GM21526 (cell line): ENCODE measurements around the gene ATG4D.
"Not testable (repeated sequence)": the region's sequence is repeated elsewhere in the genome, so short reads cannot be mapped to it uniquely, and the experiment has no call there.

Experiments
- ATAC-seq: cut with Tn5 transposase; IDR thresholded peaks from one replicate; pipeline ENCODE4 v1.9.1; 2021; ENCODE audit warnings: moderate library complexity; ENCODE audit not compliant: unreplicated experiment, low FRiP score

ATG4D gene

DNA sequence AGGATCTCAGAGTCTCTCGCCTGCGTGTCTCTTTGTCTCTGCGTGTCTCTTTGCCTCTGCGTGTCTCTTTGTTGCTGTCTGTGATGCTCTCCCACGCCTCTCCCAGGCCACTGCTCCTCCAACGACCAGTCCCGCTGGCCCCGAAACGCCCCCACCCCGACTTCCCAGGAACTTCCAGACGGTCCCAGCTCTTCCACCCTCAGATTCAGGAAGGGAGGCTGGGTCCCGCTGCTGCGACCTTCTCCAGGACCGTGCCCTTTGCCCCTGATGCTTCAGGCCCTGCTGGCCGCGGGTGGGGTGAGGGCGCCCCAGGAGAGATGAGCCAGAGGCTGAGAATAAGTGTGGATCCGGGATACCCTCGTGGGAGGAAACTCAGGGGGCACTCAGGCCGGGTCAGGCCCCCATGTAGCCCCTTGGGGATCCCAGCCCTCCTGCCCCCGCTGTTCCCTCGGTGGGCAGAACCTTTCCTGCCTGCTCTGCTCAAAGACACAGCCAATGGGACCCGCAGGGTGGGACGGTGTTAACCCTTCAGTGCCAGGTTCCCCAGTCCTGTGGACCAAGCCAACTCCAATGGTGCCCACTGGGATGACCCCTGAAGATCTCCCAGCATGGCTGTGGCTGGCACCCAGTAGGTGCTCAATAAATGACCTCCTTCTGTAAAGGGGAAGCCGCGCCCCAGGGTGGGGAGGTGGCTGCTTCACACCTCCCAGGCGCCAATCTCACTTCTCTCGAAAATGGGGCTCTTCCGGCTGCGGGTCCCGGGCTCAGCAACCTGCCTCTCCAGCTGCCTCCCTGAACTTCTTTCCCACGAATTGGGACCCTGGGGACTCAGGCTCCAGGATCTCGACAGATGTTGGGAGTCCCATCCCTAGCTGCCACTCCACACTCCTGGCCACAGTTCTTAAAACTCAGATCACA lies 25.0 kb upstream of the ATG4D start:
- no peak for ATAC-seq

DNA sequence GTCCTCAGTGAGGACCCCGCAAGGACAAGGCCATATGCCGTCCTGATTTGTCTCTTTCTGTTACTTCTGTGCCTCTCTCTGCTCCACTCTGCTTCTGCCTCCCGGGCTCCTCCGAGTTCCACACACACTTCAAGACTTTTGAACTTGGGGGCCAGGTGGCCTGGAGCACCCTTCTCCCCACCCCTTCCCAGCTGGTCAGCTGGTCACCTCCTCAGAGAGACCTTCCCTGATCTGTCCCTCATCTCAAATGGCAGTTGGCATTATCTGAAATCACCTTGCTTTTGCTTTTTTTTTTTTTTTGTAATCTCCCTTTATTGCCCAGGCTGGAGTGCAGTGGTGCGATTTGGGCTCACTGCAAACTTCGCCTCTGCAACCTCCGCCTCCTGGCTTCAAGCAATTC lies 24.3 kb upstream of the ATG4D start:
- ATAC-seq: no peak

DNA sequence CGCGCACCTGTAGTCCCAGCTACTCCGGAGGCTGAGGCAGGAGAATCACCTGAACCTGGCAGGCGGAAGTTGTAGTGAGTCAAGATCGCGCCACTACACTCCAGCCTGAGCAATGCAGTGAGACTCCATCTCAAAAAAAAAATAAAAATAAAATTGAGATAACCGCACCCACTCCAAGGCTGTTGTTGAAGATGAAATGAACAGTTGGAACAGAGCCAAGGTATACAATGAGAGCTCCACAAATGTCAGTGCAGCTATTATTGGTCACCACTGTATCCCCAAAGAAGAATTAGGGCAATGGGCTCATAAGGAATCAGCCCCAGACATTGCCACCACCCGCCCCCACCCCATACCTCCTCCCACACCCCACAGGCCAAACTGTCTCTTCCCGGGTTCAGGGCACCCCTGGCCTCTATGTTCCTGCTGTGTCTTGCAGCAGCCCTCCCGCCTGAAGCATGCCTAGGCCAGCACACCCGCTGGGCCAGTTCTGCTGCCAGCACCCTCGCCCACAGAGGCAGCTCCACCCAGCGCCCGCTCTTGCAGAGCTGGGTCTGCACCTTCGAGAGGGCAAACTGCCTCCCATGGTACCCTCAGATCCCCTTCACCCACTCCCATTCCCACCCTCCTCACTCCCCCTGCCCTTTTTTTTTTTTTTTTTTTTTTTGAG lies 22.9 kb upstream of the ATG4D start:
- ATAC-seq: no peak

- ATAC-seq: no peak
These were observed 22.1 kb upstream of the ATG4D start for GRCh38 chr19:10521461-10522171.

- ATAC-seq: no peak
These were observed 20.5 kb upstream of the ATG4D start for GRCh38 chr19:10523135-10523636.

DNA sequence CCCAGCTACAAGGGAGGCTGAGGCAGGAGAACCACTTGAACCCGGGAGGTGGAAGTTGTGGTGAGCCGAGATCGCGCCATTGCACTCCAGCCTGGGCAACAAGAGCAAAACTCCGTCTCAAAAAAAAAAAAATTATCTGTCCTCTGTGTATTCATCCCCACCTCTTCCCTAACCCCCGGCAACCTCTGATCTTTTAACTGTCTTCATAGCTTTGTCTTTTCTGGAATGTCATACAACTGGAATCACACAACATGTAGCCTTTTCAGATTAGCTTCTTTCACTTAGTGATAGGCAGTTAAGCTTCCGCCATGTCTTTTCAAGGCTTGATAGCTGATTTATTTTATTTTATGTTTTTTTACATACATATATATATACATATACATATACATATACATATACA lies 18.1 kb upstream of the ATG4D start:
- ATAC-seq: no peak

DNA sequence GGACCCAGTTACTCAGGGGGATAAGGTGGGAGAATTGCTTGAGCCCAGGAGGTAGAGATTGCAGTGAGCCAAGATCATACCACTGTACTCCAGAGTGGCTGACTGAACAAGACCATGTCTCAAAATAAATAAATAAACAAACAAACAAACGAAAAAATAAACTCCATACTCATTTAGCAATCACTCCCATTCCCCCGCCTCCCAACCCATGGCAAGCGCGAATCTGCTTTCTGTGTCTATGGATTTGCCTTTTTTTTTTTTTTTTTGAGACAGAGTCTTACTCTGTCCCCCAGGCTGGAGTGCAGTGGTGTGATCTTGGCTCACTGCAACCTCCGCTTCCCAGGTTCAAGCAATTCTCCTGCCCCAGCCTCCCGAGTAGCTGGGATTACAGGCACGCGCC lies 16.8 kb upstream of the ATG4D start:
- ATAC-seq: not testable (repeated sequence)

- ATAC-seq: no peak
These were observed 11.2 kb upstream of the ATG4D start for GRCh38 chr19:10532457-10532856.

GRCh38 chr19:10533646-10534386 lies 9.9 kb upstream of the ATG4D start:
- ATAC-seq: no peak

- ATAC-seq: no peak
These were observed 8.1 kb upstream of the ATG4D start for GRCh38 chr19:10535613-10536012.

DNA sequence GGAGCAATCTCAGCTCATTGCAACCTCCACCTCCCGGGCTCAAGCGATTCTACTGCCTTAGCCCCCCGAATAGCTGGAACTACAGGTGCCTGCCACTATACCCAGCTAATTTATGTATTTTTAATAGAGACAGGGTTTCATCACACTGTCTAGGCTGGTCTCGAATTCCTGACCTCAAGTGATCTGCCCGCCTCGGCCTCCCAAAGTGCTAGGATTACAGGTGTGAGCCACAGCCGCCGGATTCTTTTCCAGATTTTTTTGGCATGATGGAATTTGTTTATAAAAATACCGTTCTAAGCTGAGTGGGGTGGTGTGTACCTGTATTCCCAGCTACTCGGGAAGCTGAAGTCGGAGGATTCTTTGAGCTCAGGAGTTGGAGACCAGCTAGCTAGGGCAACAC lies 6.0 kb upstream of the ATG4D start:
- no peak for ATAC-seq

- ATAC-seq: no peak
These were observed 5.3 kb upstream of the ATG4D start for GRCh38 chr19:10538204-10538983.

DNA sequence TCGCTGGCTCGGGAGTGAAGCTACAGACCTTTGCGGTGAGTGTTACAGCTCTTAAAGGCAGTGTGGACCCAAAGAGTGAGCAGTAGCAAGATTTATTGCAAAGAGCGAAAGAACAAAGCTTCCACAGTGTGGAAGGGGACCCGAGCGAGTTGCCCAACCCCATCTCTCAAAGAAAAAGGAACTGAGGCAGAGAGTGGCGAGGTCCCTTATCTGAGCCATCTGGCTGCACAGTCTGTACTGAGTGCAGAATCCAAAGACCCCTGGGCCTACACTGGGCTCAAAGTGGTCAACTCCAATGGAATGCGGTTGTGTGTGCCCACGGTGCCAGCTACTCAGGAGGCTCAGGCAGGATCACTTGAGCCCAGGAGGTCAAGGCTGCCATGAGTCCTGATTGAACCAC lies 4.7 kb upstream of the ATG4D start:
- not testable (repeated sequence) for ATAC-seq

DNA sequence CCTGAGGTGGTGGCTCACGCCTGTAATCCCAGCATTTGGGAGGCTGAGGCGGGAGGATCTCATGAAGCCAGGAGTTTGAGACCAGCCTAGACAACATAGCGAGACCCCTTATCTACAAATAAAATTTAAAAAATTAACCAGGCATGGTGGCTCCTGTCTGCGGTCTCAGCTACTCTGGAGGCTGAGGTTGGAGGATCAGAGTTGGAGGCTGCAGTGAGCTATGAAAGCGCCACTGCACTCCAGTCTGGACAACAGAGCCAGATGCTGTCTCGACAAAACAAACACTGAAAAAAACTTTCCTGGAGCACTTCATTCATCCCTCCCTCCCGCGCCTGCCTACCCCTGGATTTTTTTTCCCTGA lies 665 bp upstream of the ATG4D start:
- no peak for ATAC-seq

GRCh38 chr19:10544242-10544752 lies 593 bp downstream of the ATG4D start:
- no peak for ATAC-seq

- no peak for ATAC-seq
These were observed 1.1 kb downstream of the ATG4D start for GRCh38 chr19:10544753-10545251.

DNA sequence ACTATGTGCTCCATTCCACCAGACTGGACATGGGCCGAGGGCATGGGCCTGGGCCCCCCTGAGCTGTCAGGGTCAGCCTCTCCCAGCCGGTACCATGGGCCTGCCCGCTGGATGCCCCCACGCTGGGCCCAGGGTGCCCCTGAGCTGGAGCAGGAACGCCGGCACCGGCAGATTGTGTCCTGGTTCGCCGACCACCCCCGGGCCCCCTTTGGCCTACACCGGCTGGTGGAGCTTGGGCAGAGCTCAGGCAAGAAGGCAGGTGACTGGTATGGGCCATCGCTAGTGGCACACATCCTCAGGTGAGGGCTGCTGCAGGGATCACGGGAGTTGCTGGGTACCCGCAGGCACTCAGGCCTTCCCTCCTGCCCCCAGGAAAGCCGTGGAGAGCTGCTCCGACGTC lies 3.1 kb downstream of the ATG4D start:
- no peak for ATAC-seq

DNA sequence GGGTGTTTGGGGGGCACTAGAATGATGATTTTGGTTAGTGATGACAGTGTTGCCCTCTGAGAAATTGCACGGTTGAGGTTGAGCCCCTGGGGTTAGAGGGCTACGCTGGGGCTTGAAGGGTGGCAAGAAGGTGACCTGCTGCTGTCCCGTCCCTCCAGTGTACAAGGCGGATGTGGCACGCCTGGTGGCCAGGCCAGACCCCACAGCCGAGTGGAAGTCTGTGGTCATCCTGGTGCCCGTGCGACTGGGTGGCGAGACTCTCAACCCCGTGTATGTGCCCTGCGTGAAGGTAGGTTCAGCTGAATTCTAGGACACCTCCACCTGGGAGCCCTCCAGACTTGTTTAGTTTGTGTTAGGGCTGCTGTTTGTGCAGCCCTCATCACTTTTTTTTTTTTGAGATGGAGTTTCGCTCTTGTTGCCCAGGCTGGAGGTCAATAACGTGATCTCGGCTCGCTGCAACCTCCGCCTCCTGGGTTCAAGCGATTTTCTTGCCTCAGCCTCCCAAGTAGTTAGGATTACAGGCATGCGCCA lies 5.1 kb downstream of the ATG4D start:
- no peak for ATAC-seq

DNA sequence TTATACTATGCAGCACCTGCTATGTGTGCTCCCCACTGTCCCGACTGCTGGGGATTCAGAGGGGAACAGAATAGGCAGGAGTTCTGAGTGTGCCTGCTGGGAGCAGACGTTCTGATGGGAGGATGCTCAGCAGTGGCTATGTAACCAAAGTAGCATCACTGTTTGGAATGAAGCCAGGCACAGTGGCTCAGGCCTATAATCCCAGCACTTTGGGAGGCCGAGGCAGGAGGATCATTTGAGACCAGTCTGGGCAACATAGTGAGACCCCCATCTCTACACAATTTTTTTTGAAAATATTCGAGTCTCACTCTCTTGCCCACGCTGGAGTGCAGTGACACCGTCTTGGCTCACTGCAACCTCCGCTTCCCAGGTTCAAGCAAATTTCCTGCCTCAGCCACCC lies 6.0 kb downstream of the ATG4D start:
- ATAC-seq: no peak
